ENCODE data around the gene ZMAT5.

The ZMAT5 gene

GRCh38 chr22:29813563-29813962, 46.8 kb upstream of the ZMAT5 start:
- intact Hi-C loops (cut with DNase I; ENCODE audit: low total_unique reads), result no loop called here
- H3K27me3 ChIP-seq, result no peaks in the 10 kb centered on the region
- no peak for DNase-seq
- no peak for TF ChIP-seq CTCF (IDR thresholded peaks at IDR 0.05)
- peaks cover 46 to 93% (median 73%) of the 10 kb centered on the region in 3 donors for H3K36me3 ChIP-seq
- H3K4me1 ChIP-seq, result no peaks in the 10 kb centered on the region
- no peak overlapping the region for H3K27ac ChIP-seq
- no peak overlapping the region for H3K4me3 ChIP-seq
- no peaks in the 10 kb centered on the region for H3K9me3 ChIP-seq

GRCh38 chr22:29813126-29813525, 46.3 kb upstream of the ZMAT5 start:
- H3K27ac ChIP-seq, result no peak overlapping the region
- no peak for DNase-seq
- H3K4me1 ChIP-seq, result no peaks in the 10 kb centered on the region
- peaks cover 50 to 93% (median 73%) of the 10 kb centered on the region in 3 donors for H3K36me3 ChIP-seq
- H3K4me3 ChIP-seq, result no peak overlapping the region
- intact Hi-C loops (cut with DNase I; ENCODE audit: low total_unique reads), result no loop called here
- no peak for TF ChIP-seq CTCF (IDR thresholded peaks at IDR 0.05)
- no peaks in the 10 kb centered on the region for H3K9me3 ChIP-seq
- H3K27me3 ChIP-seq, result no peaks in the 10 kb centered on the region

- peaks cover 64 to 93% (median 84%) of the 10 kb centered on the region in 3 donors for H3K36me3 ChIP-seq
- H3K4me1 ChIP-seq, result no peaks in the 10 kb centered on the region
- no peak overlapping the region for H3K27ac ChIP-seq
- intact Hi-C loops (cut with DNase I; ENCODE audit: low total_unique reads), result no loop called here
- no peaks in the 10 kb centered on the region for H3K27me3 ChIP-seq
- no peak for DNase-seq
- no peak overlapping the region for H3K4me3 ChIP-seq
- TF ChIP-seq CTCF (IDR thresholded peaks at IDR 0.05), result no peak
- no peaks in the 10 kb centered on the region for H3K9me3 ChIP-seq
Observed at GRCh38 chr22:29811377-29811776, 44.6 kb upstream of the ZMAT5 start.

- H3K4me3 ChIP-seq, result no peak overlapping the region
- H3K9me3 ChIP-seq, result no peaks in the 10 kb centered on the region
- peaks cover 75 to 95% (median 88%) of the 10 kb centered on the region in 3 donors for H3K36me3 ChIP-seq
- no peak overlapping the region for H3K27ac ChIP-seq
- no peak for TF ChIP-seq CTCF (IDR thresholded peaks at IDR 0.05)
- intact Hi-C loops (cut with DNase I; ENCODE audit: low total_unique reads), result no loop called here
- no peaks in the 10 kb centered on the region for H3K4me1 ChIP-seq
- DNase-seq, result no peak
- no peaks in the 10 kb centered on the region for H3K27me3 ChIP-seq
Observed at GRCh38 chr22:29810216-29810615, 43.4 kb upstream of the ZMAT5 start.

- DNase-seq, result no peak
Observed at GRCh38 chr22:29806196-29806595, 39.4 kb upstream of the ZMAT5 start.

More at GRCh38 chr22:29806196-29806595, 39.4 kb upstream of the ZMAT5 start:
- no peaks in the 10 kb centered on the region for H3K27me3 ChIP-seq
- no peak overlapping the region for H3K4me3 ChIP-seq
- peaks cover 82 to 95% (median 89%) of the 10 kb centered on the region in 3 donors for H3K36me3 ChIP-seq
- no peaks in the 10 kb centered on the region for H3K9me3 ChIP-seq
- no peak for TF ChIP-seq CTCF (IDR thresholded peaks at IDR 0.05)
- no peaks in the 10 kb centered on the region for H3K4me1 ChIP-seq
- H3K27ac ChIP-seq, result no peak overlapping the region
- intact Hi-C loops (cut with DNase I; ENCODE audit: low total_unique reads), result no loop called here
